Neural progenitor cell (in vitro differentiated cells): ENCODE data around the gene KISS1R. TPM values are rescaled to one million over a fixed set of nuclear protein-coding genes. Genes with fewer than 3 reads are reported as not detected.

Source experiments
- DNase-seq: peaks from one replicate; pipeline ENCODE4 v3.0.0-alpha.2; 2016; ENCODE audit warnings: low spot score
- H2AFZ ChIP-seq: fragments of 200-600 bp; sonication (generic); replicated peaks from 2 replicates; pipeline ENCODE4 v1.6.1; 2016; ENCODE audit warnings: antibody characterized with exemption
- H3F3A ChIP-seq: fragments of 200-600 bp; sonication (generic); 2 replicates; pipeline ENCODE4 v1.6.1; 2016; ENCODE audit warnings: antibody characterized with exemption, low read depth
- H3K27ac ChIP-seq: fragments of 200-600 bp; sonication (generic); 2 replicates; pipeline ENCODE4 v1.5.1; 2016; ENCODE audit warnings: mild to moderate bottlenecking
- H3K27me3 ChIP-seq: fragments of 200-600 bp; sonication (generic); 2 replicates; pipeline ENCODE4 v1.6.1; 2016; ENCODE audit warnings: mild to moderate bottlenecking, moderate library complexity
- H3K36me3 ChIP-seq: fragments of 200-600 bp; sonication (generic); 2 replicates; pipeline ENCODE4 v1.5.1; 2016
- H3K4me1 ChIP-seq: fragments of 200-600 bp; sonication (generic); 2 replicates; pipeline ENCODE4 v1.6.1; 2016; ENCODE audit warnings: mixed run types
- H3K4me2 ChIP-seq: fragments of 200-600 bp; sonication (generic); 2 replicates; pipeline ENCODE4 v1.6.1; 2016
- H3K4me3 ChIP-seq: fragments of 200-600 bp; sonication (generic); 2 replicates; pipeline ENCODE4 v1.5.1; 2016
- H3K79me2 ChIP-seq: fragments of 200-600 bp; sonication (generic); 2 replicates; pipeline ENCODE4 v1.6.1; 2016; ENCODE audit warnings: low read depth
- H3K9ac ChIP-seq: fragments of 200-600 bp; sonication (generic); 2 replicates; pipeline ENCODE4 v1.6.1; 2016
- H3K9me3 ChIP-seq: fragments of 200-600 bp; sonication (generic); 2 replicates; pipeline ENCODE4 v1.5.1; 2016; ENCODE audit warnings: low read depth
- H4K20me1 ChIP-seq: fragments of 200-600 bp; sonication (generic); 2 replicates; pipeline ENCODE4 v1.6.1; 2016; ENCODE audit warnings: low read depth
- H3K27ac Mint-ChIP-seq: 3 replicates; pipeline ENCODE4 v1.8.0; 2021; ENCODE audit warnings: mixed read lengths
- H3K27me3 Mint-ChIP-seq: 2 replicates; pipeline ENCODE4 v1.8.0; 2022; ENCODE audit warnings: low read depth, mild to moderate bottlenecking, inconsistent platforms, moderate library complexity, mixed read lengths; ENCODE audit not compliant: insufficient read depth
- H3K36me3 Mint-ChIP-seq: 3 replicates; pipeline ENCODE4 v1.8.0; 2021; ENCODE audit warnings: mixed read lengths
- H3K4me1 Mint-ChIP-seq: 3 replicates; pipeline ENCODE4 v1.8.0; 2021; ENCODE audit warnings: mixed read lengths
- H3K4me3 Mint-ChIP-seq: 3 replicates; pipeline ENCODE4 v1.8.0; 2021; ENCODE audit warnings: mild to moderate bottlenecking, moderate library complexity, mixed read lengths
- H3K9me3 Mint-ChIP-seq: 3 replicates; pipeline ENCODE4 v1.8.0; 2020; ENCODE audit warnings: mixed read lengths
- CTCF ChIP-seq: fragments of 200-600 bp; sonication (generic); IDR thresholded peaks from 2 replicates; pipeline ENCODE4 v1.5.1; 2017; ENCODE audit warnings: antibody characterized with exemption, mild to moderate bottlenecking
- EZH2 ChIP-seq: fragments of 200-600 bp; sonication (generic); IDR thresholded peaks from 2 replicates; pipeline ENCODE4 v1.6.1; 2017; ENCODE audit warnings: antibody characterized with exemption, mild to moderate bottlenecking, moderate library complexity
- EZH2phosphoT487 ChIP-seq: fragments of 200-600 bp; sonication (generic); IDR thresholded peaks from 2 replicates; pipeline ENCODE4 v1.6.1; 2017; ENCODE audit warnings: antibody characterized with exemption
- total RNA-seq: library from RNA; depleted of rRNA; stranded (reverse); fragments of >200 nt; gene quantifications from 2 replicates; pipeline ENCODE4 v1.2.3, GENCODE V29; 2015; ENCODE audit warnings: low replicate concordance

Gene KISS1R
- total RNA-seq, 1 donor from 2014 or later = not detected

DNA sequence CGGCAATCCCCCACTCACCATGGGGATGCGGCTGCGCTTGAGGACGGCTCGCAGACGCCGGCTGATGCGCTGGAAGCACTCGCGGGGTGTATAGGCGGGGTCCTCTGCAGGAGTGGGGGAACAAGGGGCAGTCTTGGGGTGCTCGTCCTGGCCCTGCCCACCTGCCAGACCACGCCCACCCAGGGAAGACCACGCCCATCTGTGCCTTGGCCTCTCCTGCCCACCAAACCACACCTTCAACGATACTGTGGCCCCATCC, 17.2 kb upstream of the KISS1R start:
- Histone ChIP-seq H4K20me1 (peaks cover 67% of the 10 kb centered on the region), H3F3A (peaks cover 28% of the 10 kb centered on the region), H3K4me2 (no peak overlapping the region), H2AFZ (no peak overlapping the region), H3K79me2 (peaks cover 23% of the 10 kb centered on the region), H3K4me3 (no peak overlapping the region), H3K27ac (no peak overlapping the region), H3K4me1 (peaks cover 10% of the 10 kb centered on the region), H3K36me3 (no peaks in the 10 kb centered on the region), H3K27me3 (no peaks in the 10 kb centered on the region), H3K9me3 (no peaks in the 10 kb centered on the region), H3K9ac (no peak overlapping the region)
- Mint-ChIP-seq H3K27ac (no peak overlapping the region), H3K27me3 (peaks cover 2% of the 10 kb centered on the region), H3K4me3 (no peak overlapping the region), H3K36me3 (peaks cover 1% of the 10 kb centered on the region), H3K9me3 (no peaks in the 10 kb centered on the region), H3K4me1 (peaks cover 27% of the 10 kb centered on the region)
- DNase-seq = no peak
- TF ChIP-seq EZH2 = no peak
- no peak for TF ChIP-seq CTCF
- no peak for TF ChIP-seq EZH2phosphoT487

DNA sequence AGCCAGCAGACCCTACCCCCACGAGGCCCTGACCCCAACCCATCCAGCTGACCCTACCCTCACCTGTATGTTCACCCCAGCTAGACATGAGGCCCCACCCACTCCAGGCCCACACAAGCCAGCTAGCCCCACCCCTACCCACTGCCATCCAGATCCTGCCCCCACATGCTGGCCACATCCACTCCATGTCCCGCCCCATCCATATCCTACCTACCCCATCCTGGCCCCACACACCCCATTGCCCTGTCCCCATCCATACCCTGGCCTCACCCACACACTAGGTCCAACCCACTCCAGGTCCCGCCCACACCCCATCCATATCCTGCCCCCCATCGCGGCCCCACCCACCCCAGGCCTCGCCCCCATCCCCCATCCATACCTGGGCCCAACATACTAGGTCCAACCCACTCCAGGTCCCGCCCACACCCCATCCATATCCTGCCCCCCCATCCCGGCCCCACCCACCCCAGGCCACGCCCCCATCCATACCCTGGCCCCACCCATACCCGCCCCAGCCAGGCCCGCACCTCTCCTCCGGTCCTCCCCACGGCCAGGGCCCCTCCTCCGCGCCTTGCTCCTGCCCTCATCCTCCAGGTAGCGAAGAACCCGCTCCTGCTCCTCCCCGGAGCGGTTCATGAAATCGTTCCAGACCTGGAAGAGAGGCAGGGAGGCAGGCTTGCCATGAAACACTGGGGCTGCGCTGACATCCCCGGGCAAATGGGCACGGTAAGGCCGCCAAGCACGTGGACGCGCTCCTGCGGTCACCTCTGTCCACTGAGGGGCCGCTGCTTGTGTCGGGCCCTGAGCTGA, 16.6 kb upstream of the KISS1R start:
- Histone ChIP-seq H3K4me2 (no peak overlapping the region), H3K36me3 (no peaks in the 10 kb centered on the region), H3F3A (peaks cover 28% of the 10 kb centered on the region), H3K79me2 (peaks cover 26% of the 10 kb centered on the region), H3K9ac (no peak overlapping the region), H2AFZ (no peak overlapping the region), H3K27ac (no peak overlapping the region), H3K4me3 (no peak overlapping the region), H3K4me1 (peaks cover 10% of the 10 kb centered on the region), H3K27me3 (no peaks in the 10 kb centered on the region), H4K20me1 (peaks cover 70% of the 10 kb centered on the region), H3K9me3 (no peaks in the 10 kb centered on the region)
- Mint-ChIP-seq H3K27me3 (peaks cover 2% of the 10 kb centered on the region), H3K9me3 (no peaks in the 10 kb centered on the region), H3K36me3 (peaks cover 1% of the 10 kb centered on the region), H3K4me3 (no peak overlapping the region), H3K27ac (no peak overlapping the region), H3K4me1 (peaks cover 27% of the 10 kb centered on the region)
- no peak for TF ChIP-seq EZH2
- TF ChIP-seq EZH2phosphoT487 = no peak
- no peak for TF ChIP-seq CTCF
- no peak for DNase-seq

- Histone ChIP-seq H3K4me3 (no peak overlapping the region), H3K9me3 (no peaks in the 10 kb centered on the region), H3K9ac (no peak overlapping the region), H3K79me2 (peaks cover 29% of the 10 kb centered on the region), H3K27me3 (no peaks in the 10 kb centered on the region), H3F3A (peaks cover 28% of the 10 kb centered on the region), H3K4me1 (peaks cover 10% of the 10 kb centered on the region), H4K20me1 (peaks cover 77% of the 10 kb centered on the region), H2AFZ (no peak overlapping the region), H3K4me2 (no peak overlapping the region), H3K27ac (no peak overlapping the region), H3K36me3 (no peaks in the 10 kb centered on the region)
- DNase-seq = no peak
- peaks cover 2% of the 10 kb centered on the region for H3K27me3 Mint-ChIP-seq
- no peaks in the 10 kb centered on the region for H3K9me3 Mint-ChIP-seq
- TF ChIP-seq EZH2 (no peak), CTCF (no peak), EZH2phosphoT487 (no peak)
- H3K27ac Mint-ChIP-seq = no peak overlapping the region
- peaks cover 1% of the 10 kb centered on the region for H3K36me3 Mint-ChIP-seq
- peaks cover 27% of the 10 kb centered on the region for H3K4me1 Mint-ChIP-seq
- no peak overlapping the region for H3K4me3 Mint-ChIP-seq
These were observed 15.7 kb upstream of the KISS1R start for GRCh38 chr19:901216-902092.
